Endodermal cell (in vitro differentiated cells): ENCODE results near the gene CHDH. TPM values are rescaled to one million over a fixed set of nuclear protein-coding genes. Genes with fewer than 3 reads are reported as not detected.

ENCODE experiments used
- DNase-seq: peaks from one replicate; pipeline ENCODE4 v3.0.0-alpha.2; 2017
- H3K27ac ChIP-seq: 2 replicates; pipeline ENCODE4 v1.5.1; 2013; ENCODE audit warnings: mild to moderate bottlenecking, low read depth, low read length, moderate library complexity
- H3K27me3 ChIP-seq: 2 replicates; pipeline ENCODE4 v1.6.1; 2013; ENCODE audit warnings: mild to moderate bottlenecking, low read length, moderate library complexity; ENCODE audit not compliant: insufficient read depth, control insufficient read depth, poor library complexity, severe bottlenecking
- H3K36me3 ChIP-seq: 2 replicates; pipeline ENCODE4 v1.7.0; 2013; ENCODE audit warnings: mild to moderate bottlenecking, low read length, moderate library complexity; ENCODE audit not compliant: control insufficient read depth, insufficient read depth
- H3K4me1 ChIP-seq: one replicate; pipeline ENCODE4 v1.7.0; 2013; ENCODE audit warnings: low read length; ENCODE audit not compliant: control insufficient read depth, insufficient read depth
- H3K4me3 ChIP-seq: 2 replicates; pipeline ENCODE4 v1.5.1; 2013; ENCODE audit warnings: mild to moderate bottlenecking, low read length, moderate library complexity
- H3K9ac ChIP-seq: 2 replicates; pipeline ENCODE4 v1.6.1; 2013; ENCODE audit warnings: mild to moderate bottlenecking, low read length, moderate library complexity; ENCODE audit not compliant: poor library complexity, severe bottlenecking; ENCODE audit errors: extremely low read depth
- H3K9me3 ChIP-seq: 2 replicates; pipeline ENCODE4 v1.6.1; 2013; ENCODE audit warnings: mild to moderate bottlenecking, low read length, moderate library complexity; ENCODE audit not compliant: control insufficient read depth
- H3K27ac Mint-ChIP-seq: 2 replicates; pipeline ENCODE4 v1.8.0; 2020; ENCODE audit warnings: mixed read lengths
- H3K27me3 Mint-ChIP-seq: 2 replicates; pipeline ENCODE4 v1.8.0; 2021; ENCODE audit warnings: mild to moderate bottlenecking, mixed read lengths; ENCODE audit not compliant: insufficient read depth
- H3K36me3 Mint-ChIP-seq: 2 replicates; pipeline ENCODE4 v1.8.0; 2020; ENCODE audit warnings: low read depth, mixed read lengths
- H3K4me1 Mint-ChIP-seq: 2 replicates; pipeline ENCODE4 v1.8.0; 2020; ENCODE audit warnings: mixed read lengths
- H3K4me3 Mint-ChIP-seq: 2 replicates; pipeline ENCODE4 v1.8.0; 2020; ENCODE audit warnings: mild to moderate bottlenecking, moderate library complexity, mixed read lengths
- H3K9me3 Mint-ChIP-seq: 2 replicates; pipeline ENCODE4 v1.8.0; 2020; ENCODE audit warnings: mild to moderate bottlenecking, mixed read lengths
- CTCF ChIP-seq: fragments of 200-600 bp; sonication (generic); conservative IDR thresholded peaks from 2 replicates; pipeline ENCODE4 v1.5.0; 2021; ENCODE audit warnings: antibody characterized with exemption, mild to moderate bottlenecking
- WGBS, 2 experiments: methylation state at CpG; one replicate each; pipeline versions ENCODE4 v1.1.5 to v1.1.7; 2013; ENCODE audit warnings: missing lambda C conversion rate in 2 of 2, mixed read lengths in 1 of 2; ENCODE audit not compliant: insufficient coverage in 1 of 2, insufficient read length in 1 of 2; 5-methylcytosine and 5-hydroxymethylcytosine counted together
- total RNA-seq, 2 donors: library from RNA; stranded (reverse); fragmentation: NEBNext Ultra II Directional in 1 of 2; extraction: Animal tissue kit (Norgen Biotek cat#: 25700) in 1 of 2; gene quantifications; 2 replicates in 1 of 2; 3 replicates in 1 of 2; pipeline ENCODE4 v1.2.1, GENCODE V29; 2021

Gene CHDH
- total RNA-seq, 2 donors from 2014 or later, result 12.7 to 21.4 TPM

- Histone ChIP-seq H3K9me3 (no peaks in the 10 kb centered on the region), H3K4me3 (no peak overlapping the region), H3K4me1 (no peaks in the 10 kb centered on the region), H3K27ac (no peak overlapping the region), H3K27me3 (no peaks in the 10 kb centered on the region), H3K36me3 (peaks cover 76% of the 10 kb centered on the region), H3K9ac (no peak overlapping the region)
- Mint-ChIP-seq H3K27ac (no peak overlapping the region), H3K36me3 (peaks cover 68% of the 10 kb centered on the region), H3K4me1 (no peaks in the 10 kb centered on the region), H3K9me3 (no peaks in the 10 kb centered on the region), H3K27me3 (no peaks in the 10 kb centered on the region), H3K4me3 (no peak overlapping the region)
- no peak for TF ChIP-seq CTCF
- DNase-seq, result no peak
- WGBS, 2 experiments, result 95 to 96% methylated on average over 4 to 5 of the region's 5 CpGs
These were observed 19.7 kb upstream of the CHDH start for GRCh38 chr3:53865732-53866499.

GRCh38 chr3:53863145-53863544, 16.9 kb upstream of the CHDH start:
- H3K36me3 Mint-ChIP-seq, result peaks cover 64% of the 10 kb centered on the region
- H3K4me3 ChIP-seq, result no peak overlapping the region
- H3K27me3 ChIP-seq, result no peaks in the 10 kb centered on the region
- no peaks in the 10 kb centered on the region for H3K9me3 Mint-ChIP-seq
- H3K27ac Mint-ChIP-seq, result no peak overlapping the region
- no peaks in the 10 kb centered on the region for H3K27me3 Mint-ChIP-seq
- H3K4me1 Mint-ChIP-seq, result no peaks in the 10 kb centered on the region
- H3K27ac ChIP-seq, result no peak overlapping the region
- no peak for TF ChIP-seq CTCF
- H3K4me1 ChIP-seq, result no peaks in the 10 kb centered on the region
- peaks cover 62% of the 10 kb centered on the region for H3K36me3 ChIP-seq
- H3K9me3 ChIP-seq, result no peaks in the 10 kb centered on the region
- no peak overlapping the region for H3K4me3 Mint-ChIP-seq
- 86% methylated on average over 1 of the region's 1 CpG; no CpG with 5 or more reads in 1 of the 2 experiments for WGBS, 2 experiments
- H3K9ac ChIP-seq, result no peak overlapping the region
- no peak for DNase-seq

- H3K27ac ChIP-seq, result no peak overlapping the region
- H3K36me3 ChIP-seq, result peaks cover 53% of the 10 kb centered on the region
- no peaks in the 10 kb centered on the region for H3K9me3 ChIP-seq
- no peaks in the 10 kb centered on the region for H3K4me1 ChIP-seq
- Mint-ChIP-seq H3K36me3 (peaks cover 59% of the 10 kb centered on the region), H3K27me3 (no peaks in the 10 kb centered on the region), H3K4me1 (no peaks in the 10 kb centered on the region), H3K4me3 (no peak overlapping the region), H3K27ac (no peak overlapping the region), H3K9me3 (no peaks in the 10 kb centered on the region)
- no peak for DNase-seq
- H3K27me3 ChIP-seq, result no peaks in the 10 kb centered on the region
- WGBS, 2 experiments, result 85 to 90% methylated on average over 1 to 3 of the region's 3 CpGs
- TF ChIP-seq CTCF, result no peak
- H3K9ac ChIP-seq, result no peak overlapping the region
- H3K4me3 ChIP-seq, result no peak overlapping the region
These were observed 16.0 kb upstream of the CHDH start for GRCh38 chr3:53862241-53862640.
